Activated CD4-positive, alpha-beta T cell treated with anti-CD3 and anti-CD28 coated beads for 24 hours (primary cell): ENCODE measurements around the gene EXOC2.
"Not testable (repeated sequence)": the region's sequence is repeated elsewhere in the genome, so short reads cannot be mapped to it uniquely, and the experiment has no call there.

Source experiments
- DNase-seq, 2 donors: peaks; one replicate each; pipeline ENCODE4 v3.0.0-alpha.2; 2020; ENCODE audit warnings: low read depth in 2 of 2

The EXOC2 gene

GRCh38 chr6:586553-586952 lies 106.4 kb downstream of the EXOC2 start:
- DNase-seq: no peak

GRCh38 chr6:583635-584034 lies 109.3 kb downstream of the EXOC2 start:
- DNase-seq: no peak

DNA sequence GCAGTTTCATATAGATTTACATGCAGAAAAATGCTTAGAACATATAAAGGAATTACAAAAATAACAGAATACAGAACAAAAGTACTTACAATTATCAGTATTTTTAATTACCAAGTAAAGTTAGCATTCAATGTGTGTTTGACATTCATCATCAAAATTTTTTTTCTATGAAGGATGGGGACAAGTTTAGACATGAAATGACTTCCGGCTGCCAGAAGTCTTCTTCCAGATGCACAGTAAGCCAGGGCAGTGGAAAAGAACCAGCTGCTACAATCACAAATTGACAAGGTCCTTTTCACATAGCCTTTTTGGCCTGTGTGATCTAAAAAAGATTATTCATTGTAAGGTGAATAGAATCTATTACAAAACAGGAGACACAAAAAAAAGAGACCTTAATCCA lies 109.8 kb downstream of the EXOC2 start:
- DNase-seq: no peak

- DNase-seq: no peak
Observed at GRCh38 chr6:582370-582769, 110.6 kb downstream of the EXOC2 start.

DNA sequence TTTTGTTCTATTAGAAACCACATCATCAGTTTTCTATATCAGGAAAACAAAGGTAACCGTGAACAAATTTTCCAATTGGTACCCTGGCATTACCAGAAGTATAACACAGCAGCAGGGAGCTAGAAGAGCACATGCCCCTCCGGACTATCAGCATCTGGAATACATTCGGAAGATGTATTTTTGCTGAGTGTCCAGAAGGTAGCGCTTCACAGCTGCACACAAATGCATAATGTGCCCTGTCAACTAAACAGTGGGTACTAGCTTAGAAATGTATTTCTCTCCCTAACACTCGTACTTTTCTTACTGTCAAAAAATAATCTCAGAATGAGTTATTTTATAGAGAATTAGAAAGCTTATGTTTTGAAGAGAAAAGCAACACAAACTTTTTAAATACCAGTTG lies 113.6 kb downstream of the EXOC2 start:
- DNase-seq: no peak

DNA sequence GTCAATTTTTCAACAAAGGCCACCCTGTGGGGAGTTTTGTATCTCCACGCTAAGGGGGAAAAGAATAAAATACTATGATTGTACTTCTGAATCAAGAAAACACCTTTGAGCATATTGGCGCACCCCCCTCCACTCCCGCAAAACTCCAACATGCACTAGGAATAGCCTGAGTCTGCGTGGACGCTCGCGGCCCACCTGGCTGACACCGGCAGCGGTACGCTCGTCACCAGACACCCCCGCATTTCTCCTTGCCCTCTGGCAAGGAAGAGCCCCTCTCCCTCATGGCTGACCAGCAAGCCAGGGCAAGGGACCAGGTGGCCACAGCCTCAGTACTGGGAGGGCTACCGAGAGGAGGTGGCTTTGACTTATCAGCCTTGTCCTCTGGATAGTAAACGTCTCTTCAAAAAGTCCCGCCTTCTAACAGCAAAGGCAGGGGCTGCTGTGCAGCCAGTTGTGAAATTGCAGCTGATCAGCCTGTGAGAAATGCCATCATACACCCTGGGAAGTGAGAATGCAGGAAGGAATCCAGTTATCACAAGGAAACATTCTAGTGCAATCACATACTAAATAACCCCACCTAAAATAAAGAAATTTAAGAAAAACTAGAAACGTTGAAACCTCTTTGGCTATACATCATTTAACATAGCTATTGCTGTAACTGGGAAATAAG lies 120.2 kb downstream of the EXOC2 start:
- no peak for DNase-seq

DNA sequence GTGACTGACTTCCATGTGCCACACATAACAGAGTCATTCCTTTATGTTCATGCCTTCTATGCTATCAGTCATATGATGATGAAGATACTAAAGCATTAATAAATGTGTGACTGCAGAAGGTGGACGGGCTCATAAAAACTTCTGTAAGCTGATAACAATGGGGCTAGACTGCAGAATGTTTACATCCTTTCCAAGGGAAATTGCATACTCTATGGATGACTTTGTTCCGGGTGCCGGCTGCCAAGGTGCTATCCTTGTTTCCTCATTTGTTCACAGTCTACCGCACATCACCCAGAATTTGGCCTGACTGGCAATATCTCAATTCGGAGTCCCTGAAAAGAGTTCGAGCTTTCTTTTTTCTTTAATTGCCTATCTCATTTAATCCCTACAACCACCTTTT lies 121.0 kb downstream of the EXOC2 start:
- DNase-seq: no peak

GRCh38 chr6:570825-571224 lies 122.1 kb downstream of the EXOC2 start:
- DNase-seq: no peak

- no peak for DNase-seq
Observed at GRCh38 chr6:568954-569523, 123.9 kb downstream of the EXOC2 start.

DNA sequence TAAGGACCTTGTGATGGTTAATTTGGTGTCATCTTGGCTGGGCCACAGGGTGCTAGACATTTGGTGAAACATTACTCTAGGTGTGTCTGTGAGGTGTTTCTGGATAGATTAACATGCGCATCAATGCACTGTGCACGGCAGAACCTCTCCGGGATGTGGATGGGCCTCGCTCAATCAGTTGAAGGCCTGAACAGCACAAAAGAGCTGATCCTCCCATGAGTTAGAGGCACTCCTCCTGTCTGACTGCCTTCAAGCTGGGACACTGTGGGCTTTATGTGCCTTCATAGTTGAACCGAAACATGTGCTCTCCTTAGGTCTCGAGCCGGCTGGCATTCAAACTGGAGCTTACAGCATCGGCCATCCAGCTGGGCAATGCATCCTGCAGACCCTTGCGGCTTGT lies 124.9 kb downstream of the EXOC2 start:
- DNase-seq: no peak

DNA sequence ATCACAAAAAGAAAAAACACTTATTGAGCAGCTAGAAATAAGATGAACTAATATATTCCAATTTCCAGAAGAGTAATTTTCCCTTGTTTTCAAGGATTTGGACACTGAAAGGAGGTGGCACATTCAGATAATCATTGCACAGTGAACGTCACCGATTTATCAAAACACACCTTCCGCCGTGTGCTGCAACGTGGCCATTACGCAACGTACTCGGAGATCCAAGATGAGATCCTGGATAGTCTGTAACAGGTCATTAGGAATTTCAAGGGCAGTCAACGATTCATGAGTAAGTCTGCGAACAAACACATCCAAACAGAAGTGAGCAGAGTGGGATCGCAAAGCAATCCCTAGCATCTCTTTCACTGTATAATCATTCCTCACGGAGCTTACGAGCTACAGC lies 129.1 kb downstream of the EXOC2 start:
- no peak for DNase-seq

DNA sequence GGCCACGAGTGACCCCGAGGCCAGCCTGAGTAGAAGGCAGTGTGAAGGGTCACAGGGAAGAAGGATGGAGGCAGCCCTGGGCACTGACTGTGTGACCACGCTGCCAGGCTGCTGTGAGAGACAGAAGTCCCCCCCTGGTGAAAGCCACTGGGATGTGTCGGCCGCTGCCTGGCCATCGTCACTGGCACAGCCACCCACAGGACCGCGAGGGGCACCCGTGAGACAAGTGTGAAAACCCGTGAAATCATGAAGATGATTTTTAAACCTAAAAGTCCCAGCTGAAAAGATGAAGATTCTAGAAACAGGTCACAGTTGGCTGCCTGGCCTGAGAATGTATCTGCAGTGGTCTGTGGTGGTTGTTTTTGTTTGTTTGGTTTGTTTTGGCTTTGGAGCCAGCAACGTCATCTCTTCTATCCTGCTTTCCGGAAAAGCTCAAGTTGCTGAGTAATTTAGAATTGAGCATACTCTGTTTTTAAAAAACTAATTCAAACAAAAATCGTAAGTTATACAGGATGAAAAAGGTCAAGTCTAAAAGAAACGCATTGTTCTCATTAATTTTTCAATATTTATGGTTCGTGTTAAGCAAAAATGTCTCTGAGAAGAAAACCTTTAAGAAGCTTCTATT lies 130.8 kb downstream of the EXOC2 start:
- no peak for DNase-seq

GRCh38 chr6:561335-561734 lies 131.6 kb downstream of the EXOC2 start:
- DNase-seq: not testable (repeated sequence)

- no peak for DNase-seq
Observed at GRCh38 chr6:558959-559358, 134.0 kb downstream of the EXOC2 start.

DNA sequence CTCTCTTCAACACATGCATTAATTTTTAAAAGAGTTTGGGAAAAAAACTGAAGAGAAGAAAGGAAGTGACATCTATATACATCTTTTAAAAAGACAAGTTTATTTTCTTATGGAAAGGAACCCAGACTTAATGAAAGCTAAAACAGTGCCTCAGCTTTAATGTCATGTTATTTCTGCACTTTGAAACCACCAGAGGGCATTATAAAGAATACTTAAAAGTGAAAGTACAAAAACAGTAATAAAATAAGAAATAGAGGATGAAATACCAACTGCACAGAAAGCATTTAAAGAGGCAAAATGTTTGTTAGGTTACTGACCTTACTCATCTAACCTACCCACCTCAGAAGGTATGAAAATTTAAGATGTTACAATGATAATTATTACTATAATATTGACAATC lies 134.8 kb downstream of the EXOC2 start:
- DNase-seq: no peak

DNA sequence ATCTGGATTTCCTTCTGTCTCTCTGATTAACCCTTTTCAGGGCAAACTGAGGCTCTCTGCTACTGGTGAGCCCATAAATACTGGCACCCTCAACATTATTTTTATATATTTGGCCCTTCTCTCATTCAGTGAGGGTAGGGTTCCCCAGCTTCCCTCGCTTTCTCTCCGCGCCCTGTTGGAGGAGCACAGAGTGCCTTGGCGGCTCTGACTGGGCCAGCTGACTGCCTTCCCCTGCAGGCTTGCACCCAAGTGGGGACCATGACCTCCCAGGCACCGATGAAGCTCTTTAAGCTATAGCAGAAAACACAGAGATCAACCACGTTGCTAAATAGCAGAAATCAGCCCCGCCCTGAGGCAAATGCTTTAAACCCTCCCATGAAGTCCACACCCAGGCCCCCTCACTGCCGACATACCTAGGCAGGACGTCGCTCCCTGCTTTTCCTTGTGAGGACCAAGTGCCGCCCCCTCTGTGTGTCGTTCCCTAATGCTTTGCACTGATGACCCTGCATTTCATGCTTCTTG lies 141.0 kb downstream of the EXOC2 start:
- DNase-seq: no peak

DNA sequence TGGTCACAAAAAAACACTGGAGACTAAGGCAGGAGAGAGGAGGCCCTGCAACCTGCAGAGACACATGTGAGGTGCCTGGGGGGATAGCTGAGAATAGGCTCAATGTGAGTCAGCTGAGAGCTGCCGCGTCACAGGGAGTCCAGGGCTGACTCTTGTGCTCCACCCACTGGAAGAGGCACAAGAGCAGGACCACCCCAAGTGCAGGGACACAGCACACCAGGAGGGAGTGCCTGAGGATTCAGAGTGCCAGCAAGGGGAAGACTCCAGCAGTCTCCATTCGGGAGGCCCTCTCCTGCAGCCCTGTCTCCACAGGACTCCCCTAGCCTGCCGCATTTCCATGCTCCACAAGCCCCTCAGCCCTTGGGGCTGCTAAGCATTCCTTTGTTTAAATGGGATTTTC lies 141.5 kb downstream of the EXOC2 start:
- peak in 1 of 2 donors; percentile 22 for DNase-seq

DNA sequence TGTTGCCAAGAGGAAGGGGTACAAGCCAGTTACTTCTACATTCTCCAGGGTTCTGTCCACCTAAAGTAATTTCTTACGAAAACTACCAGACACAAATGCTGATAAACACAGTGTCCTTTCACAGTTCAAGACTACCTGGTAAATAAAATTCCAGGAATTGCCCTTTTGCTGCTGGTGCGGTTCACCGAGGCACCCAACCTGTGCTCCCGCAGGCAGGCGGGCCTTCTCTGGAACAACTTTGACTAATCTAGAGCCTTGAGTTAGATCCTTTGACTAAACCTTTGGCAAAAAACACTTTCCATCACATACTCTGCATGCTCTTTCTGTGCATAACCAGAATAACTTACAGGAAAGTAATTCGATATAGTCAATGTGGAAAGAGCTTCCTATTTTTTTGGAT lies 143.0 kb downstream of the EXOC2 start:
- DNase-seq: peak in 1 of 2 donors; percentile 25

GRCh38 chr6:548517-548916 lies 144.4 kb downstream of the EXOC2 start:
- DNase-seq: peak; percentile 22

GRCh38 chr6:548091-548490 lies 144.8 kb downstream of the EXOC2 start:
- DNase-seq: peak in 1 of 2 donors; percentile 28

DNA sequence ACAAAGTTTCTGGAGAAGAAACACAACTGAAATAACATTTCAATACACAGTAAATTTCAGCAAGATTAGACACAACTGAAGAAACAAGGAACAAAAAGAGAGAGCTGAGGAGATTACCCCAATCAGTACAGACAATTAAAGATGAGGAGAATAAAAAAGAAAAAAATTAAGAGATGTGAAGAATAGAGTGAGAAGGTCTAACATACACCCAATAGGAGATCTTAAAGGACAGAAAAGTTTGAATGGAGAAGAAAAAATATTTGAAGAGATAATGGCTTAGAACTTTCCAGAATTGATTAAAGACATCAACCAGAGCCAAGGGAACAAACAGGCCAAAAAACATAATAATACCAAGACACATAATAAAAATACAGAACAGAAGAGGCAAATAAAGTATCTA lies 152.4 kb downstream of the EXOC2 start:
- no peak for DNase-seq

DNA sequence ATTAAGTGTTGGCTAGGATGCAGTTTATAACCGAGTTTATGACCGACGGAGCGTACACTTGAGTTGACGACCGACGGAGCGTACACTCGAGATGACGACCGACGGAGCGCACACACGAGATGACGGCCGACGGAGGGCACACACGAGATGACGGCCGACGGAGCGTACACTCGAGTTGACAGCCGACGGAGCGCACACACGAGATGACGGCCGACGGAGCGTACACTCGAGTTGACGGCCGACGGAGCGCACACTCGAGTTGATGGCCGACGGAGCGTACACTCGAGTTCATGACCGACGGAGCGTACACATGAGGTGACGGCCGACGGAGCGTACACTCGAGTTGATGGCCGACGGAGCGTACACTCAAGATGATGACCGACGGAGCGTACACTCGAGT lies 155.8 kb downstream of the EXOC2 start:
- DNase-seq: no peak

DNA sequence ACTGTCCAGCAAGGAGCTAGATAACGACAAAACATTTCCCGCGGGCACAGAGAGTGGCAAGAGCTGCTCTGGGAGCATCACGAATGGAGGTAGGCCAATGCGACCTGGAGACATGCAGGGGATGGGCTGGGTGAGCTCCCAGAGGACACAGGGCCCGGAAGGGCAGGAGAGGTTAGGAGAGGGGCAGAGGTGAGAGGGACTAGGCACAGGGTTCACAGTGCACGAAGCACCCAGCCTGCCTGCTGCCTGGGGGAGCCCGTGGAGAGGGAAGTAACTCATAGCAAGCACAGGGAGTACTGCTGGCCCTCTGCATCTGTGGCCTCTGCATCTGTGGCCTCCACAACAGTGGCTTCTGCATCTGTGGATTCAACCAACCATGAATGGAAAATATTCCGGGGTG lies 162.5 kb downstream of the EXOC2 start:
- no peak for DNase-seq
